HepG2 (cell line): ENCODE results near the gene CEL. TPM values are rescaled to one million over a fixed set of nuclear protein-coding genes. Genes with fewer than 3 reads are reported as not detected.

Source experiments
- AGO2 ChIP-seq: fragments of 200-400 bp; formaldehyde crosslinking; optimal IDR thresholded peaks from 2 replicates; pipeline ENCODE3; 2017; ENCODE audit warnings: mild to moderate bottlenecking, low read depth, low read length, moderate library complexity
- CBFB ChIP-seq: sonication (generic); formaldehyde crosslinking; IDR thresholded peaks from 2 replicates; pipeline ENCODE4 v1.4.0; 2020; ENCODE audit warnings: missing genetic modification reagents
- EEA1 ChIP-seq: sonication (generic); formaldehyde crosslinking; IDR thresholded peaks from 2 replicates; pipeline ENCODE4 v1.5.1; 2020; ENCODE audit warnings: mild to moderate bottlenecking, missing genetic modification reagents, borderline replicate concordance
- FOXA3 ChIP-seq: IDR thresholded peaks from 2 replicates; pipeline ENCODE4 v1.6.1; 2016; ENCODE audit warnings: missing genetic modification reagents, missing compliant biosample characterization
- GATAD1 ChIP-seq: IDR thresholded peaks from 2 replicates; pipeline ENCODE4 v1.6.1; 2016; ENCODE audit warnings: missing genetic modification reagents, missing compliant biosample characterization
- LCORL ChIP-seq, 2 experiments: fragments of 450-650 bp in 1 of 2; sonication (generic) in 1 of 2; formaldehyde crosslinking in 1 of 2; IDR thresholded peaks; 2 replicates each; pipeline versions ENCODE4 v1.5.0 to v1.6.1; 2017 to 2020; ENCODE audit warnings: antibody characterized with exemption in 1 of 2, missing genetic modification reagents in 1 of 2
- PITX1 ChIP-seq: sonication (generic); formaldehyde crosslinking; IDR thresholded peaks from 2 replicates; pipeline ENCODE4 v1.5.1; 2020; ENCODE audit warnings: mild to moderate bottlenecking, missing genetic modification reagents
- PRPF4 ChIP-seq: fragments of 200-400 bp; formaldehyde crosslinking; IDR thresholded peaks from 2 replicates; pipeline ENCODE4 v1.6.1; 2016; ENCODE audit warnings: low read length, low read depth; ENCODE audit not compliant: poor library complexity, severe bottlenecking
- RAD51 ChIP-seq: fragments of 450-650 bp; IDR thresholded peaks from 2 replicates; pipeline ENCODE4 v1.6.1; 2016; ENCODE audit warnings: borderline replicate concordance
- SOX13 ChIP-seq, 3 experiments: fragments of 450-650 bp in 1 of 3; sonication (generic) in 1 of 3; formaldehyde crosslinking in 1 of 3; IDR thresholded peaks in 2 of 3; conservative IDR thresholded peaks in 1 of 3; 2 replicates each; pipeline versions ENCODE4 v1.5.0 to v1.6.1; 2016 to 2020; ENCODE audit warnings: antibody characterized with exemption in 1 of 3, mild to moderate bottlenecking in 1 of 3, missing compliant biosample characterization in 1 of 3, missing genetic modification reagents in 1 of 3, moderate library complexity in 1 of 3
- ZBTB38 ChIP-seq: sonication (generic); formaldehyde crosslinking; IDR thresholded peaks from 2 replicates; pipeline ENCODE4 v1.5.1; 2020; ENCODE audit warnings: mild to moderate bottlenecking, missing genetic modification reagents
- ZBTB40 ChIP-seq, 2 experiments: fragments of 450-650 bp in 1 of 2; sonication (generic) in 1 of 2; formaldehyde crosslinking in 1 of 2; IDR thresholded peaks; 2 replicates each; pipeline versions ENCODE4 v1.6.1 to v1.8.0; 2016 to 2022; ENCODE audit warnings: antibody characterized with exemption in 1 of 2, mild to moderate bottlenecking in 1 of 2, missing genetic modification reagents in 1 of 2
- ZKSCAN1 ChIP-seq: fragments of 150-350 bp; IDR thresholded peaks from 2 replicates; pipeline ENCODE4 v1.6.1; 2014; ENCODE audit warnings: low read length
- ZNF552 ChIP-seq: sonication (generic); formaldehyde crosslinking; IDR thresholded peaks from 2 replicates; pipeline ENCODE4 v1.9.0; 2022; ENCODE audit warnings: missing genetic modification reagents, mild to moderate bottlenecking, borderline replicate concordance
- polyA plus RNA-seq, 8 experiments: library from polyadenylated mRNA; depleted of rRNA in 3 of 8; stranded (reverse) in 7 of 8; unstranded in 1 of 8; fragments of >200 nt; fragmentation: Illumina TruSeq in 4 of 8; extraction: Trizol in 4 of 8; gene quantifications; 2 replicates each; pipeline versions ENCODE4 v1.2.1 to v1.2.3, GENCODE V29; 2011 to 2016; ENCODE audit warnings: low read depth in 4 of 8, missing spikeins in 1 of 8, mixed read lengths in 1 of 8; ENCODE audit not compliant: insufficient read depth in 1 of 8
- total RNA-seq, 5 experiments: library from RNA; depleted of rRNA; stranded (reverse); fragments of >200 nt; fragmentation: Illumina TruSeq; extraction: Trizol; gene quantifications; 2 replicates each; pipeline ENCODE4 v1.2.3, GENCODE V29; 2016; ENCODE audit warnings: low read depth in 1 of 5
- TF ChIP-seq, protein P1 (sequence below): sonication (generic); formaldehyde crosslinking; IDR thresholded peaks from 2 replicates; pipeline ENCODE4 v1.9.0; 2021; ENCODE audit warnings: missing genetic modification reagents, mild to moderate bottlenecking, borderline replicate concordance

CEL gene
- total and polyA plus RNA-seq, 2 of the 13 experiments (the other 11 are each of a cell fraction or from before 2014, with no cell fraction given) = 0.63 to 1.5 TPM

GRCh38 chr9:133030317-133031129, 31.3 kb upstream of the CEL start, which contains the start of gene GTF3C5 (continued):
- TF ChIP-seq ZBTB40 (IDR thresholded peaks at IDR 0.05) (peak; percentile 44; the same call in 1 of the 2 replicates), ZBTB40 (CRISPR knock-in tag; IDR thresholded peaks at IDR 0.05) (peak; percentile 90), PITX1 (CRISPR knock-in tag) (no peak; the same call in 1 of the 2 replicates), ZBTB38 (peak; percentile 73; the same call in 1 of the 2 replicates), AGO2 (peak; percentile 3), RAD51 (no peak), SOX13 (IDR thresholded peaks at IDR 0.05) (0 out of 2 replicates have a peak, but pooled peaks have one; percentile 35), SOX13 (CRISPR knock-in tag; conservative IDR thresholded peaks at IDR 0.05 in 1 of 2, IDR thresholded peaks at IDR 0.05 in 1 of 2) (no peak; a peak in 1 of 4 replicates), PRPF4 (no peak), EEA1 (CRISPR knock-in tag) (no peak), LCORL (IDR thresholded peaks at IDR 0.05) (no peak), LCORL (CRISPR knock-in tag; IDR thresholded peaks at IDR 0.05) (no peak), ZNF552 (CRISPR knock-in tag) (no peak), FOXA3 (CRISPR knock-in tag) (peak; percentile 49), ZKSCAN1 (peak; percentile 52), GATAD1 (CRISPR knock-in tag) (peak; percentile 99), CBFB (CRISPR knock-in tag) (peak; percentile 73; the same call in 1 of the 2 replicates)
- TF ChIP-seq, protein P1, sequence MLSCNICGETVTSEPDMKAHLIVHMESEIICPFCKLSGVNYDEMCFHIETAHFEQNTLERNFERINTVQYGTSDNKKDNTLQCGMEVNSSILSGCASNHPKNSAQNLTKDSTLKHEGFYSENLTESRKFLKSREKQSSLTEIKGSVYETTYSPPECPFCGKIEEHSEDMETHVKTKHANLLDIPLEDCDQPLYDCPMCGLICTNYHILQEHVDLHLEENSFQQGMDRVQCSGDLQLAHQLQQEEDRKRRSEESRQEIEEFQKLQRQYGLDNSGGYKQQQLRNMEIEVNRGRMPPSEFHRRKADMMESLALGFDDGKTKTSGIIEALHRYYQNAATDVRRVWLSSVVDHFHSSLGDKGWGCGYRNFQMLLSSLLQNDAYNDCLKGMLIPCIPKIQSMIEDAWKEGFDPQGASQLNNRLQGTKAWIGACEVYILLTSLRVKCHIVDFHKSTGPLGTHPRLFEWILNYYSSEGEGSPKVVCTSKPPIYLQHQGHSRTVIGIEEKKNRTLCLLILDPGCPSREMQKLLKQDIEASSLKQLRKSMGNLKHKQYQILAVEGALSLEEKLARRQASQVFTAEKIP (CRISPR knock-in tag) = no peak
